Stimulated activated CD4-positive, alpha-beta T cell treated with anti-CD3 and anti-CD28 coated beads, Interleukin-1b, Interleukin-23, amount 100 ng/mL, for 24 hours (primary cell): Measurements from ENCODE around the gene DEFB108B.
A peak's percentile ranks its signal among the peaks of the same experiment; 100 is the strongest.
"Not testable (repeated sequence)": the region's sequence is repeated elsewhere in the genome, so short reads cannot be mapped to it uniquely, and the experiment has no call there.

ENCODE experiments used
- DNase-seq, 4 experiments: peaks; one replicate each; pipeline ENCODE4 v3.0.0-alpha.2; 2020; ENCODE audit warnings: low read depth in 4 of 4, low spot score in 1 of 4

Gene DEFB108B

DNA sequence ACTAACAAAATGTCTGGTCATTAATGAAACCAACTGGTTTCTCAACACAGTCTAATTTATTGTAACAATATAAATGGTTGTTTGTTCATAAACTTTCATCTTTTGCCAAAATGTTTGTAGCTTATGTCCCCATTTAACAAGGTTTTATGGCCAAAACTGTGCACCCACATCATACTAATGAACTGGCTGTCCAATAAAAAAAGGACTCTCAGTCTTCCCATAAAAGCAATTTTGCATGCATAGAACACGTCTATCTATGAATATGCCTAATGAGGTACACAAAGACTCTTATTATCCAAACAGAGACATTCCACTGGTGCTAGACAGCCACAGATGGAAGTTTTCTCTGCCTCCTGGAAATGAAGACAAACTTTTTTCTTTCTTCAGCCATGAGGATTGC is at the start of gene DEFB108B:
Gene DEFB108B (plus strand): TSS at position 390 of the 400 bp plus-strand sequence. CDS start 0 bp downstream, at position 390.
- DNase-seq, result not testable (repeated sequence)

DNA sequence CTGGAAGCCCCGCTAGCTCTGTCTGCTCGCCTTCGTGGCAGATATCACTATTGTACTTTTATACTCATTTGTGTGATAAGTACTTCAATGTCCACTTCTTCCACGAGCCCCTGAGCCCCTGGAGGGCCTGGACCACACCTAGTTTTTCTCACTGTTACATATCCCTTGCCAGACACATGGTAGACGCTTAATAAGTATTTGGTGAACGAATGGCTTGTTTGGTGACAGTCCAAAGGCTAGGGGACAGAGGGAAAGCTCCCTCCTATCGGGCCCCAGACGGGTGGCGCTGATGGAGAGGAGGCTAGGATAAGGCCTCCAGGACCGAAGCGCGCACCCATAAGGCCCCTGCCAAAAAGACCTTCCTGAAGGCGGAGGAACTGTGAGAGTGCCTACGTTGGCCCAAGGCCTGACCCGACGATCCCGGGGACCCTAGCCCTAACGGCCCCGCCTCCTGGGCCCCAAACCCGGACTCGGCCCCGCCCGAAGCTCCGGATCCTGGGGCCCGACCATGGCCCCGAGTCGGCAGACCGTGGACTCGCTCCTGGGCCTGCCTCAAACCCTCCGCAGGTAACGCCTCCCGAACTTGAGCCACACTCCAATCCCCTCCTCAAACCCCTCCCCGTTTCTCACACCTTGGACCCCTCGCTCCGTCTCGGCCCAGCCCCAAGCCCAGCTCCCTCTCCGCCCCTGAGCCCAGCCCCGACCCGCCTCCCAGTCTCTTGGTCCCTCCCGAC is 46.7 kb upstream of the DEFB108B start:
- not testable (repeated sequence) for DNase-seq

DNA sequence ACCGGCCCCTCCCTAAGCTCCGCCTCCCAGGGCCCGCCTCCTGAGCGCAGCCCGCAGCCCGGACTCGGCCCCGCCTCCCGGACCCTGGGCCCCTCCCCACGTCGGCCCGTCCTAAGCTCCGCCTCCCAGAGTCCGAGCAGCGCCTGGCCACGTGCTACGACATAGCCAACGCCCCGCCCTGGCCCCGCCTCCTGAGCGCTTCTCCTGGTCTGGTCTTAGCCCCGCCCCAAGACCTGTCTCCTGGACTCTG is 46.2 kb upstream of the DEFB108B start:
- DNase-seq, result peak; percentile 95 to 100 (median 98)

- peak; percentile 82 to 90 (median 83) for DNase-seq
Measured at GRCh38 chr11:71787098-71787823, 45.7 kb upstream of the DEFB108B start.

DNA sequence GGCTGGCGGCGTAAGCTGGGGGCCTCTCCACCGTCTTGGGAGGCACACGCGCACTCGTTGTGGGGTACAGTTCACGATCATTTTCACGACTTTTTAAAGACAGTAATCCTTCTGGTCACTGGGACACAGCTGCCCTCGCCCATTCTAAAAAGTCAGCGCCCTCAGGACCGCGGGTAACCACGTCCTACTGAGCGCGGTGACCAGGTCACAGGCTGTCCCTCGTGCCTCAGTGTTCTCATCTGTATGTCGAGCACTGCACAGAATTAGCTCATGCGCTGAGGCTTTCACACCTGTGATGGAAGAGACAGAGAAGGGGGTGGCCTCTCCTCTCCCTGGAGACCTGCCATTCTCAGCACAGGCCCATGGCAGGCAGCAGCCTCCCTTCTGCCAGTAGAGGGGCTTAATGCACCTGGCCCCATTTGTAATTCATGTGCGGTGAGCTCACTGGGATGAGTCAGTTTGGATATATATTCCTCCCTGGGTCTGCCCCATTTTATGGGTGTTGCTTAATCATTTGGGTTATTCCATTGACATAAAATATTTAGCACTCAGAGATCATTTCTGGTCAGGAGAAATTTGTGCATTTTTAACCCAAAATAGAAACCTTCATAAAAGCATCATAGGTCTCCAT is 45.1 kb upstream of the DEFB108B start:
- DNase-seq, result peak in 2 of 4 experiments; percentile 4 to 18

GRCh38 chr11:71789444-71790196 is 43.4 kb upstream of the DEFB108B start:
- not testable (repeated sequence) for DNase-seq

GRCh38 chr11:71791111-71791510 is 41.9 kb upstream of the DEFB108B start:
- not testable (repeated sequence) for DNase-seq

DNA sequence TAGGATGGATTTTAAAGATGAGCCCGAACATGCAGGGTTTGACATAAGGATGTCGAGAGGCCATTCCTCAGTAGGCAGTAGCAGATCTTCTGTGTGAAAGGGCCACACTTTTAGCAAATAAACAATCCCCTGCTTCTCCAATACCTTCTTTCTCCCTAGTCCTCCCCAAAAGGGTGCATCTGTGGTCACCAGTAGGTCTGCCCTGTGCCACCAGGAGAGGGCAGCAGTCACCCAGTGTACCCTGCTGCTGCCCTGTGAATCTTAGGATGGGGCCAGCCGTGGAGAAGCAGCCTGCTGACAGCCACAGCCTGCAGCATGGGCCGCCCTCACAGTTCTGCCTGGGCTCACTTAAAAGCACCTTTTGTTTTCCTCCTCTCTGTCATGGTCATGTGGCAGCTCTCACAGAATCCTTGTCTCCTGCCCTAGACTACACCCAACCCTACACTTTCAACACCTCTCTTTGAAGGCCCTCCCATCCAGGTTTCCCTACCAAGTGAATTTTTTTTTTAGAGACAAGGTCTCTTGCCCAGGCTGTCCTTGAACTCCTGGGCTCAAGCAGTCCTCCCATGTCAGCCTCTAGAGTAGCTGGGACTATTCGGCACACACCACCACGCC is 40.3 kb upstream of the DEFB108B start:
- DNase-seq, result peak in 2 of 4 experiments; percentile 20 to 21

DNA sequence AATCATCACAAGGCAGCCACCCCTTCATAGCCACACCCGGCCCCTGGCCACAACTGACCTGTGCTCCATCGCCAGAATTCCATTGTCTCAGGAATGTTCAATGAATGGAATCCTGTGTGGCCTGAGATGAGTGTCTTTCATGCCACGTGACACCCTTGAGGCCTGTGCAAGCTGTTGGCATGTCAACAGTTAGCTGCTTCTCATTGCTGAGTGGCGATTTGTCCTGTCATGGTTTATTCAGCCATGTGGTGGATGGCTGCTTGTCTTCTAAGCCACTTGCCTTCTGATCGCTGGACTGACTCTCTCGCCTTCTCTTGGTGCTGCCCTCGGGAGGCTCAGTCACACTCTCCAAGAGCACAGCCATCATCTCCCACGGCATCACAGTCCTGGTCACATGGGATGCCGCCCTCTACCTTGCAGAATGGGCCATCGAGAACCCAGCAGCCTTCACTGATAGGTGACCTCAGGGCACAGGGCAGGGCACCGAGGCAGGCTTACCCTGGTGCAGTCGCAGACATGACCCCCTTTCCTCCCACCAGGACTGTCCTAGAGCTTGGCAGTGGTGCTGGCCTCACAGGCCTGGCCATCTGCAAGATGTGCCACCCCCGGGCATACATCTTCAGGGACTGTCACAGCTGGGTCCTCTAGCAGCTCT is 38.5 kb upstream of the DEFB108B start:
- DNase-seq, result not testable (repeated sequence)

- not testable (repeated sequence) for DNase-seq
Measured at GRCh38 chr11:71795236-71795635, 37.8 kb upstream of the DEFB108B start.

GRCh38 chr11:71796016-71796415 is 37.0 kb upstream of the DEFB108B start:
- not testable (repeated sequence) for DNase-seq

DNA sequence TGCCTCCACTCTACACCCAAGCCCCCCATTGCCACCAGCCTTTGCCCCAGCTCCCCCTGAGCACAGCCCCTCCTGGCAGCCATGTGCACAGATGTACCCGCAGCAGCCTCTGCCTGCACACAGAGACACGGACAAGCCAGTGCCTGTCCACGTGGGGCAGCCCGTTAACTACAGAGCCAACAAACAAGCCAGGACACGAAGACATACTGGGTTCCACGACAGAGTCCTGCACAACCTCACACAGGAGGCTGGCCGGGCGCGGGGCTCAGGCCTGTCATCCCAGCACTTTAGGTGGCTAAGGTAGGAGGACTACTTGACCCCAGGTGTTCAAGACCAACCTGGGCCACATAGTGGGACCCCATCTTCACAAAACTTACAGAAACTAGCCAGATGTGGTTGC is 36.2 kb upstream of the DEFB108B start:
- not testable (repeated sequence) for DNase-seq

- DNase-seq, result not testable (repeated sequence)
Measured at GRCh38 chr11:71799556-71800128, 33.4 kb upstream of the DEFB108B start.

DNA sequence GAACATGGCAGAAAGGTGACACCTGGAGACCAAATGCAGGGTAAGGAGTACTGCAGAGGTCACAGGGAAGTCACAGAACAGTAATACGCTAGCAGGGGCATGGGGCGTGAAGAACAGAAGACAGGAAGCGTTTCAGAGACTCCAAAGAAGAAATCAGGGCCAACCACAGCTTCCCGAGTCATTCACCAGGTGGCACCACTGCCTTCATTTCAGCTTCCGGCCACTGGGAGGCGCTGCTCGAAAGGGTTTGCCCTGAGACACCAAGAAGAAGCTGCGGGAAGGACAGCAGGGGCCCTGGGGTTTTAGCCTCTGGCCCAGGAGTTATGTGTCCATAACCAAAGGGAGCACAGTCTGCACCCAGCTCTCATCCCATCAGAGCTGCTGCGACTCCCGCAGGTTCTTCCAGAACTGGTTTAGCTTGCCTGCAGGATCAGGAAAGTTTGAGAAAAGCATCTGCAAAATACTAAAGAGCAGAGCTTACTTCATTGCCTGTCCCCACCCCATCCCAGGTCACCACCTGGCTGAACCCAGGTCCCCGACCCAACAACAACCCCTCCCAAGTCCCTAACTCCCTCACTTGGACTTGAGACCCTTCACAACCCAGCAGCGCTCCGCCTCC is 32.6 kb upstream of the DEFB108B start:
- DNase-seq, result peak; percentile 57 to 75 (median 70)

DNA sequence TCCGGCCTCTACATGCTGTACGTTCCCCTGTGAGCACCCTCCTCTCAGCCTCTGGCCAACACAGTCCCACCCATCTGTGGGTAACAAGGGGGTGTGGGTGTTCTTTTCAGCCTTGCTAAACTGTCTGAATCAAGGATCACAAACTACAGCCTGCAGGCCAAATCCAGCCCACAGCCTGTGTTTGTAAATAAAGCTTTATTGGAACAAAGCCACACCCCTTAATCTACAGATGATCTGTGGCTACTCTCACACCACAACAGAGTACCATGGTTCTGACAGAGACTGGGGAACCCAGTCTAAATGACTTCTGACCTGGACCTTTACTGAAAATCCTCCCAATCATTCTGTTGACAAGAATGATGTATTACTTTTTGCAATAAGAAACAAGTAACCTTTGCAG is 32.0 kb upstream of the DEFB108B start:
- DNase-seq, result not testable (repeated sequence)

- not testable (repeated sequence) for DNase-seq
Measured at GRCh38 chr11:71802874-71803273, 30.1 kb upstream of the DEFB108B start.

- DNase-seq, result not testable (repeated sequence)
Measured at GRCh38 chr11:71804158-71804947, 28.6 kb upstream of the DEFB108B start.

GRCh38 chr11:71812529-71812928 is 20.5 kb upstream of the DEFB108B start:
- DNase-seq, result not testable (repeated sequence)
